Measurements from ENCODE around the gene KLF1. TPM values are rescaled to one million over a fixed set of nuclear protein-coding genes. Genes with fewer than 3 reads are reported as not detected.

Gene KLF1
- total and polyA plus RNA-seq, 4 donors: 0.26 to 3.0 (median 0.44) TPM

DNA sequence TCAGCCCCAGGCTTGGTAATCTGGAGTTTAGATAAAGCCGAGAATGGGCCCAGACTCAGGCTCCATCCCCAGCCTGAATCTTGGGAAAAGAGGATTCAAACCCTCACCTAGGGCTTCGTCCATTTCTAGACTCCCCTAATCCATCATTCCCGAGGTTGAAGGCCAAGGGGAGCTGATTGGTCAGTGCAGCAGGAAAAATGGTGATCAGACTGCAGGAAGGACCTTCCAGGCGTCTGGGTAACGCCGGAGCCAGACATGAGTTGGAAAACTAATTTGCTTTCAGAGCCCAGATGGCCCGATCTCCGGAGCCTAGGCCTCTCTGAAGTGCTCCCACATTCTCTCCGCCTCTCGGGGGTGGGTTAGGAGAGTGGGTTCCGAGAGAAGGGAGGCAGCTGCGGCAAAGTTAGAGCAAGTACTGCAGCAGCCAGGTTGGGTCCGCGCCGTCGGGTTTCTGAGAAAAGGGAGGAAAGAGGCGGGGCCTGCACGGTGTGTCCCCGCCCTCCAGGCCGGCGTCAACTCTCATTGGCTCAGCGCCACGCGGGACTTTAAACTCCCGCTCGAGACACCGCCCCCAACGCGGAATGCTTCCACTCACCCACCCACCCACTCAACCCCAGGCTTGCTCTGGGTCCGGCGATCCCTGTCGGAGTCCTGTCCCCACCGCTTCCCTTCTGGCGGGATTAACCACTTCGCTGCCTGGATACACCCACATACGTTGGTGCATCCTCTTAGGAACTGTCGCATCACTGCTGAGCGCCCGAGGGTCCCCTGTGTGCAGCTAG lies 51.8 kb downstream of the KLF1 start:
- ATAC-seq (ENCODE audit: insufficient read depth, low FRiP score) (no peak), DNase-seq (peak in 1 of 3 donors; percentile 14)
- H3K36me3 ChIP-seq (ENCODE audit: control insufficient read depth in 4 of 4, insufficient read depth in 4 of 4, low read length in 4 of 4): no peaks in the 10 kb centered on the region
- H3K27ac ChIP-seq (ENCODE audit: low read depth in 1 of 2, low read length in 1 of 2): no peak overlapping the region
- no peak overlapping the region for H3K9ac ChIP-seq (ENCODE audit: insufficient read depth in 1 of 2, low read length in 2 of 2)
- TF ChIP-seq, protein P1, sequence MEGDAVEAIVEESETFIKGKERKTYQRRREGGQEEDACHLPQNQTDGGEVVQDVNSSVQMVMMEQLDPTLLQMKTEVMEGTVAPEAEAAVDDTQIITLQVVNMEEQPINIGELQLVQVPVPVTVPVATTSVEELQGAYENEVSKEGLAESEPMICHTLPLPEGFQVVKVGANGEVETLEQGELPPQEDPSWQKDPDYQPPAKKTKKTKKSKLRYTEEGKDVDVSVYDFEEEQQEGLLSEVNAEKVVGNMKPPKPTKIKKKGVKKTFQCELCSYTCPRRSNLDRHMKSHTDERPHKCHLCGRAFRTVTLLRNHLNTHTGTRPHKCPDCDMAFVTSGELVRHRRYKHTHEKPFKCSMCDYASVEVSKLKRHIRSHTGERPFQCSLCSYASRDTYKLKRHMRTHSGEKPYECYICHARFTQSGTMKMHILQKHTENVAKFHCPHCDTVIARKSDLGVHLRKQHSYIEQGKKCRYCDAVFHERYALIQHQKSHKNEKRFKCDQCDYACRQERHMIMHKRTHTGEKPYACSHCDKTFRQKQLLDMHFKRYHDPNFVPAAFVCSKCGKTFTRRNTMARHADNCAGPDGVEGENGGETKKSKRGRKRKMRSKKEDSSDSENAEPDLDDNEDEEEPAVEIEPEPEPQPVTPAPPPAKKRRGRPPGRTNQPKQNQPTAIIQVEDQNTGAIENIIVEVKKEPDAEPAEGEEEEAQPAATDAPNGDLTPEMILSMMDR (IDR thresholded peaks at IDR 0.05; ENCODE audit: control extremely low read depth, extremely low read depth): no peak
- H3K9me3 ChIP-seq (ENCODE audit: control insufficient read depth in 4 of 4, insufficient read depth in 3 of 4, low read length in 3 of 4): peaks cover 0 to 4% (median 0%) of the 10 kb centered on the region in 4 donors
- no peak overlapping the region for H3K4me3 ChIP-seq
- H3K27me3 ChIP-seq (ENCODE audit: control insufficient read depth in 3 of 3, insufficient read depth in 3 of 3, low read length in 2 of 3): peaks cover 0 to 69% (median 66%) of the 10 kb centered on the region in 3 donors
- H3K4me1 ChIP-seq (ENCODE audit: control insufficient read depth in 5 of 5, insufficient read depth in 5 of 5, low read length in 5 of 5): peaks cover 0 to 11% (median 0%) of the 10 kb centered on the region in 5 donors
- 6 to 11% methylated on average over 39 of the region's 39 CpGs for WGBS, 2 donors

DNA sequence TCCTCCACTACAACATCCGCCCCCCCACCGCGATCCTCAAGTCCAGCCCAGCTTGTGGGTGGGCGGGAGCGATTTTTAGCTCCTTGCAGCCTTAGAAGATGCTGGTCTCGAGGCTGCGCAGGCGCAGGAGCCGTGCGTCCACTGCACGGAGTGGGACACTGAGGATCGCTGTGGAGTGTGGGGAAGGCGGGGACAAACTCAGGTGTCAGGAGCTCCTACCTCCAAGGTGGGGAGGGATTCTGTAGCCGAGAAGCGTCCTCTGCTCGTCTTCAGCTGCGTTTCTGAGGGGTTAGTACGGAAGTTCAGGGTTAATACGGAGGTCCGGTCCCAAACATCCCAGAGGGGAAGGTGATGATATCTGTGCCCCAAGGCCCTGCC lies 52.4 kb downstream of the KLF1 start, which contains the start of gene RTBDN:
RTBDN (minus strand) TSS at position 14 of the 378 bp plus-strand sequence. CDS start 4,600 bp downstream, outside the sequence.
- ATAC-seq (ENCODE audit: insufficient read depth, low FRiP score) (no peak), DNase-seq (no peak)
- TF ChIP-seq, protein P1 (IDR thresholded peaks at IDR 0.05; ENCODE audit: control extremely low read depth, extremely low read depth): no peak
- Histone ChIP-seq H3K4me3 (peak within 1 kb of the TSS; percentile 16), H3K27me3 (ENCODE audit: control insufficient read depth in 3 of 3, insufficient read depth in 3 of 3, low read length in 2 of 3) (peaks cover 0 to 67% (median 62%) of the 10 kb centered on the region in 3 donors), H3K27ac (ENCODE audit: low read depth in 1 of 2, low read length in 1 of 2) (no peak within 1 kb of the TSS), H3K9ac (ENCODE audit: insufficient read depth in 1 of 2, low read length in 2 of 2) (no peak within 1 kb of the TSS), H3K36me3 (ENCODE audit: control insufficient read depth in 4 of 4, insufficient read depth in 4 of 4, low read length in 4 of 4) (no peaks in the 10 kb centered on the region), H3K9me3 (ENCODE audit: control insufficient read depth in 4 of 4, insufficient read depth in 3 of 4, low read length in 3 of 4) (peaks cover 0 to 4% (median 0%) of the 10 kb centered on the region in 4 donors), H3K4me1 (ENCODE audit: control insufficient read depth in 5 of 5, insufficient read depth in 5 of 5, low read length in 5 of 5) (peaks cover 0 to 11% (median 0%) of the 10 kb centered on the region in 5 donors)
- WGBS, 2 donors: 6 to 8% methylated on average over 20 of the region's 20 CpGs

Small RNA genes lying within 50 kb of the gene (small RNA-seq; reads per million reads assigned to genes)
- gene MIR5695 (ENCODE audit: low replicate concordance): 0.60 reads per million, percentile 68 among the genes with 10 or more reads in this experiment
- not detected for gene MIR6794 (ENCODE audit: low replicate concordance)

Other genes with a start within 250 kb of the KLF1 start
- 100 to 1,000 TPM in 1 of 2 donors, 10 to 100 TPM in 1; 38.7 to 160 TPM for gene MAN2B1, start 220.5 kb downstream of the KLF1 start, total RNA-seq
- gene MAN2B1, start 220.5 kb downstream of the KLF1 start, polyA plus RNA-seq: 100 to 1,000 TPM in 1 of 2 donors, 10 to 100 TPM in 1; 93.2 to 118 TPM
- gene WDR83, start 220.4 kb downstream of the KLF1 start, total RNA-seq: 10 to 100 TPM in 1 of 2 donors, 1 to 10 TPM in 1; 7.9 to 11.9 TPM
- gene WDR83, start 220.4 kb downstream of the KLF1 start, polyA plus RNA-seq: 10 to 100 TPM; 11.8 to 15.8 TPM
- 10 to 100 TPM; 65.0 to 78.8 TPM for gene DHPS, start 205.3 kb downstream of the KLF1 start, total RNA-seq
- 10 to 100 TPM; 70.7 to 80.8 TPM for gene DHPS, start 205.3 kb downstream of the KLF1 start, polyA plus RNA-seq
- not detected for gene GNG14, start 199.2 kb downstream of the KLF1 start, total RNA-seq
- not detected for gene GNG14, start 199.2 kb downstream of the KLF1 start, polyA plus RNA-seq
- 10 to 100 TPM; 10.7 to 17.1 TPM for gene FBXW9, start 190.6 kb downstream of the KLF1 start, total RNA-seq
- 10 to 100 TPM in 1 of 2 donors, 1 to 10 TPM in 1; 6.8 to 13.0 TPM for gene FBXW9, start 190.6 kb downstream of the KLF1 start, polyA plus RNA-seq
- gene TNPO2, start 163.3 kb downstream of the KLF1 start, total RNA-seq: 10 to 100 TPM; 54.7 to 63.0 TPM
- gene TNPO2, start 163.3 kb downstream of the KLF1 start, polyA plus RNA-seq: 10 to 100 TPM; 29.5 to 31.5 TPM
- gene TRIR, start 152.5 kb downstream of the KLF1 start, total RNA-seq: 100 to 1,000 TPM in 1 of 2 donors, 10 to 100 TPM in 1; 77.2 to 144 TPM
- gene TRIR, start 152.5 kb downstream of the KLF1 start, polyA plus RNA-seq: 100 to 1,000 TPM; 226 to 422 TPM
- 10 to 100 TPM; 33.4 to 75.0 TPM for gene GET3, start 149.7 kb downstream of the KLF1 start, total RNA-seq
- gene GET3, start 149.7 kb downstream of the KLF1 start, polyA plus RNA-seq: 100 to 1,000 TPM in 1 of 2 donors, 10 to 100 TPM in 1; 78.8 to 112 TPM
- gene BEST2, start 135.4 kb downstream of the KLF1 start, total RNA-seq: not detected
- gene BEST2, start 135.4 kb downstream of the KLF1 start, polyA plus RNA-seq: under 1 TPM in 1 of 2 donors, not detected in 1; 0.02 TPM
- gene HOOK2, start 111.6 kb downstream of the KLF1 start, total RNA-seq: 10 to 100 TPM; 46.9 to 67.4 TPM
- 10 to 100 TPM; 39.8 to 54.3 TPM for gene HOOK2, start 111.6 kb downstream of the KLF1 start, polyA plus RNA-seq
- gene JUNB, start 95.7 kb downstream of the KLF1 start, total RNA-seq: 100 to 1,000 TPM; 121 to 205 TPM
- 100 to 1,000 TPM; 111 to 689 TPM for gene JUNB, start 95.7 kb downstream of the KLF1 start, polyA plus RNA-seq
- 100 to 1,000 TPM; 166 to 196 TPM for gene PRDX2, start 85.4 kb downstream of the KLF1 start, total RNA-seq
- gene PRDX2, start 85.4 kb downstream of the KLF1 start, polyA plus RNA-seq: 100 to 1,000 TPM; 132 to 181 TPM
- 1 to 10 TPM; 1.8 to 2.2 TPM for gene THSD8, start 85.1 kb downstream of the KLF1 start, total RNA-seq
- 1 to 10 TPM in 1 of 2 donors, under 1 TPM in 1; 0.10 to 6.2 TPM for gene THSD8, start 85.1 kb downstream of the KLF1 start, polyA plus RNA-seq
- gene RNASEH2A, start 80.6 kb downstream of the KLF1 start, total RNA-seq: 10 to 100 TPM in 1 of 2 donors, 1 to 10 TPM in 1; 7.5 to 16.1 TPM
- 10 to 100 TPM in 1 of 2 donors, 1 to 10 TPM in 1; 7.3 to 11.1 TPM for gene RNASEH2A, start 80.6 kb downstream of the KLF1 start, polyA plus RNA-seq
- not detected for gene RTBDN, start 52.6 kb downstream of the KLF1 start, total RNA-seq
- not detected for gene RTBDN, start 52.6 kb downstream of the KLF1 start, polyA plus RNA-seq
- gene MAST1, start 48.7 kb downstream of the KLF1 start, total RNA-seq: under 1 TPM; 0.55 to 0.88 TPM
- gene MAST1, start 48.7 kb downstream of the KLF1 start, polyA plus RNA-seq: under 1 TPM; 0.08 to 0.26 TPM
- gene DNASE2, start 5.8 kb downstream of the KLF1 start, total RNA-seq: 10 to 100 TPM; 31.2 to 68.0 TPM
- gene DNASE2, start 5.8 kb downstream of the KLF1 start, polyA plus RNA-seq: 10 to 100 TPM; 32.2 to 72.3 TPM
- gene GCDH, start 4.0 kb upstream of the KLF1 start, total RNA-seq: 10 to 100 TPM; 24.0 to 31.3 TPM
- gene GCDH, start 4.0 kb upstream of the KLF1 start, polyA plus RNA-seq: 10 to 100 TPM; 15.6 to 33.8 TPM
- not detected for gene SYCE2, start 32.1 kb upstream of the KLF1 start, total RNA-seq
- under 1 TPM; 0.13 to 0.28 TPM for gene SYCE2, start 32.1 kb upstream of the KLF1 start, polyA plus RNA-seq
- 10 to 100 TPM; 27.8 to 65.7 TPM for gene FARSA, start 46.5 kb upstream of the KLF1 start, total RNA-seq
- gene FARSA, start 46.5 kb upstream of the KLF1 start, polyA plus RNA-seq: 10 to 100 TPM; 39.8 to 72.1 TPM
- 1,000 to 10,000 TPM in 1 of 2 donors, 100 to 1,000 TPM in 1; 479 to 1,551 TPM for gene CALR, start 51.4 kb upstream of the KLF1 start, total RNA-seq
- 1,000 to 10,000 TPM in 1 of 2 donors, 100 to 1,000 TPM in 1; 415 to 1,123 TPM for gene CALR, start 51.4 kb upstream of the KLF1 start, polyA plus RNA-seq
- gene RAD23A, start 58.7 kb upstream of the KLF1 start, total RNA-seq: 100 to 1,000 TPM in 1 of 2 donors, 10 to 100 TPM in 1; 79.7 to 122 TPM
- gene RAD23A, start 58.7 kb upstream of the KLF1 start, polyA plus RNA-seq: 100 to 1,000 TPM; 112 to 186 TPM
- gene GADD45GIP1, start 70.0 kb upstream of the KLF1 start, total RNA-seq: 10 to 100 TPM; 14.9 to 22.6 TPM
- 10 to 100 TPM; 50.0 to 69.0 TPM for gene GADD45GIP1, start 70.0 kb upstream of the KLF1 start, polyA plus RNA-seq
- gene DAND5, start 82.4 kb upstream of the KLF1 start, total RNA-seq: under 1 TPM; 0.20 to 0.25 TPM
- gene DAND5, start 82.4 kb upstream of the KLF1 start, polyA plus RNA-seq: under 1 TPM; 0.01 to 0.14 TPM
- 100 to 1,000 TPM; 129 to 190 TPM for gene NFIX, start 108.3 kb upstream of the KLF1 start, total RNA-seq
- gene NFIX, start 108.3 kb upstream of the KLF1 start, polyA plus RNA-seq: 10 to 100 TPM; 26.0 to 50.5 TPM
- 10 to 100 TPM; 12.9 to 25.9 TPM for gene LYL1, start 215.7 kb upstream of the KLF1 start, total RNA-seq
- gene LYL1, start 215.7 kb upstream of the KLF1 start, polyA plus RNA-seq: 10 to 100 TPM; 15.5 to 34.1 TPM
- 10 to 100 TPM; 14.4 to 41.4 TPM for gene TRMT1, start 229.5 kb upstream of the KLF1 start, total RNA-seq
- gene TRMT1, start 229.5 kb upstream of the KLF1 start, polyA plus RNA-seq: 10 to 100 TPM; 46.1 to 48.2 TPM
- gene NACC1, start 231.1 kb upstream of the KLF1 start, total RNA-seq: 10 to 100 TPM; 18.4 to 94.8 TPM
- 10 to 100 TPM; 51.6 to 64.9 TPM for gene NACC1, start 231.1 kb upstream of the KLF1 start, polyA plus RNA-seq